HG02840 (cell line): ENCODE measurements around the gene EVX2.

ENCODE experiments used
- ATAC-seq: cut with Tn5 transposase; IDR thresholded peaks from one replicate; pipeline ENCODE4 v1.9.1; 2021; ENCODE audit warnings: mild to moderate bottlenecking, moderate library complexity, moderate number of reproducible peaks; ENCODE audit not compliant: unreplicated experiment, low FRiP score

Gene EVX2

DNA sequence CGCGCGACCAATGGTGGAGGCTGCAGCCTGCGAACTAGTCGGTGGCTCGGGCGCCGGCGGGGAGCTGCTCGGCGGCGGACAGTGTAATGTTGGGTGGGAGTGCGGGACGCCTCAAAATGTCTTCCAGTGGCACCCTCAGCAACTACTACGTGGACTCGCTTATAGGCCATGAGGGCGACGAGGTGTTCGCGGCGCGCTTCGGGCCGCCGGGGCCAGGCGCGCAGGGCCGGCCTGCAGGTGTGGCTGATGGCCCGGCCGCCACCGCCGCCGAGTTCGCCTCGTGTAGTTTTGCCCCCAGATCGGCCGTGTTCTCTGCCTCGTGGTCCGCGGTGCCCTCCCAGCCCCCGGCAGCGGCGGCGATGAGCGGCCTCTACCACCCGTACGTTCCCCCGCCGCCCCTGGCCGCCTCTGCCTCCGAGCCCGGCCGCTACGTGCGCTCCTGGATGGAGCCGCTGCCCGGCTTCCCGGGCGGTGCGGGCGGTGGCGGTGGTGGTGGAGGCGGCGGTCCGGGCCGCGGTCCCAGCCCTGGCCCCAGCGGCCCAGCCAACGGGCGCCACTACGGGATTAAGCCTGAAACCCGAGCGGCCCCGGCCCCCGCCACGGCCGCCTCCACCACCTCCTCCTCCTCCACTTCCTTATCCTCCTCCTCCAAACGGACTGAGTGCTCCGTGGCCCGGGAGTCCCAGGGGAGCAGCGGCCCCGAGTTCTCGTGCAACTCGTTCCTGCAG is 39.1 kb upstream of the EVX2 start, which contains the start of gene HOXD9:
TSS of gene HOXD9 (plus strand) at position 37 of the 728 bp plus-strand sequence. CDS start at position 87, 50 bp downstream.
- no peak for ATAC-seq

DNA sequence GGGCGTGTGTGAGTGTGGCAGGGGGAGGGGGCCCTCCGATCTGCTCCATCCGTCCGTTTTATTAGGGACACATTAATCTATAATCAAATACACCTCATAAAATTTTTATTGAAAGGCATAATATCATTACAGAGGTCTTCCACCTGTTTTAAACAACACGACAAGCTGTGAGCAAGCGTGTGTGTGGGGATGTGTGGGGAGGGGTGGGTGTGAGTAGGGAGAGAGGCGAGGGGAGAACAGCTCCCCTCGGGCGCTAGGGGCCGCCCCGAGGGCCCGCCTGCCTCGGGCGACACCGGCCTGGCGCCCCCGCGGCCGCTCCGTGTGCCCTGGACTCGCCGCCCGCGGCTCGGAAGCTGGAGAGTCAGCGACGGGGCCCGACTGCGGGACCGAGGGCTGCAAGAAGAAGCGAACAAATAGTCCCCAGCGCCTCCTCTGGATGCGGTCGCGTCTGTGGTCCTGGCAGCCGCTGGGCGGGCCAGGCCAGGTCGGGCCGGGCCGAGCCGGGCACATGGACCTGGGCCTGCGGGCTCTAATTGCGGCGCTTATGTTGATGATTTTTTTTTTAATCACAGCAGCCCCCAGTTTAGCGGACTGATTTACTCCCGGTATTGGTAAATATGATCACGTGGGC is 38.4 kb upstream of the EVX2 start:
- no peak for ATAC-seq

DNA sequence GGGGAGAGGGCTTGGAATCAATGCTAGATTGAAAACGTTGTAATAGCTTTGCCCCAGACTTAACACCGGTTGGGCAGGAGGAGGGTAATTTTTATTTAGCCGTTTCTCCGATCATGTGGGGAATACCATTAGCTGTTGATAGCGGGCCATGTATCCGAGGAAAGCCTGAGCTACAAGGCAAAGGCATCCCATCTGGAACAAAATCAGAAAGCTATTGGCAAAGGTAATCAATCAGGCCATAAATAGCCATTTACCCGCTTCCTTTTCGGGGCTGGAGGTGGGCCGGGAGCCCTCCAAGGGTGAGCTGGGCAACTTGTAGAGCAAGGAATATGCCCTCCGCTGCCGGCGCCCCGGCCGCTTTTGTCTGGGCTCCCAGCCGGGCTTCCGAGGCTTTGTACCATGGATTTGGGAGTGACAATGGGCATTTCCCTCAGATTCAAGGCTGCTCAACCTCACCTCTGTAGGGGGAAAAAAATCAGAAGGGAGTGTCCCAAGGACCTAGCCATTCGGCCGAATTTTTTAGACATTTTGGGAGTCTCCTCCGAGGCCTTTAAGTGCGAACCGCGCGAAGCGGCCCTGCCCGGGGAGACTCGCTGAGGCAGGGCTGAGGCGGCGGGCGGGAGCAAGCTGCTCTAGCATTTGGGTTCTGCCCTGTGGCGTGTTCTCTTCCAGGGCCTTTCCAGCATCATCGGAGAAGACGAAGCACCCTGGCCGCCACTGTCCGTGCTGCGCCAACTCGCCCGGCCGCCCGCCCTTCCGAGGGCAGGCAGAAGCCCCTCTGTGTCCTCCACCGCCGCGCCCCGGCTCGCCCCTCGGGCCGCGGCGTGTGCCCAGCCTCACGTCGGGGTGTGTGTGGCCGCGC is 37.7 kb upstream of the EVX2 start:
- ATAC-seq: no peak

DNA sequence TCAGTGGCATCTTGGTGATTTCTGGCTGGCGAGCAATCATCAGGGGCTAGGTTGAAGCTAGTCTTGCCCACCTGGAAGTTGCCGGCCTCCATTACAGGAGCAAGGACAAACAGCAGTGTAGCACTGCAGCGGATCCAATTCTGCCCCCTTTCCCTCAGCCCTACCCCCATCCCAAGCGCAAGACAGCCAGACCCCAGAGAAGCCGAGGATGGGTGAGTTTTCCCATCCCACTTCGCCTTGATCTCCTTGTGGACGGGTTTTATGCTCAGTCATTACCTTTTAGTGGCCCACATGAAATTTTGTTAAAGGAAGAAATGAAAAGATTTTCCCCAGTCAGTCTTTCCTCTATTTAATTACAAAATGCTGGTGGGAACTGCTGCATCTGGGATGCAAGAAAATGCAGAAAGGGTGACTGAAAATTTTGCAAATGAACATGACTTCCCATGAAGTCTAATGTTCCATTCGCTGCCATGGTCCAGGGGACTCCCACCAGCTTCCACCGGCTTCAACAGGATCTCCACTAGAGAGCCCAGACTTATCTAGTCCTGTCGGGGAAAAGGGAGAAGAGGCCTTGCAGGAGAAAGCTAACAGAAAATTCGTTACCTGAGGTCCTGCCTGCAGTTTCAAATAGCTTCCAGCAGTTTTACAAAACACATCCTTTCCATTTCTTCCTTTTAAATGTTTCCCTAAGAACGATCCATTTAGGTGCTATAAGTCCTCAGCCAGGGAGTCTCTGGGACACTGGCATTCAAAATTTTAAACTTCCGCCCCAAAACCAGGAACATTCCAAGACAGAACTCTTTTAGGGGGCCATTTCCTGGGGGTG is 36.8 kb upstream of the EVX2 start:
- ATAC-seq: no peak

DNA sequence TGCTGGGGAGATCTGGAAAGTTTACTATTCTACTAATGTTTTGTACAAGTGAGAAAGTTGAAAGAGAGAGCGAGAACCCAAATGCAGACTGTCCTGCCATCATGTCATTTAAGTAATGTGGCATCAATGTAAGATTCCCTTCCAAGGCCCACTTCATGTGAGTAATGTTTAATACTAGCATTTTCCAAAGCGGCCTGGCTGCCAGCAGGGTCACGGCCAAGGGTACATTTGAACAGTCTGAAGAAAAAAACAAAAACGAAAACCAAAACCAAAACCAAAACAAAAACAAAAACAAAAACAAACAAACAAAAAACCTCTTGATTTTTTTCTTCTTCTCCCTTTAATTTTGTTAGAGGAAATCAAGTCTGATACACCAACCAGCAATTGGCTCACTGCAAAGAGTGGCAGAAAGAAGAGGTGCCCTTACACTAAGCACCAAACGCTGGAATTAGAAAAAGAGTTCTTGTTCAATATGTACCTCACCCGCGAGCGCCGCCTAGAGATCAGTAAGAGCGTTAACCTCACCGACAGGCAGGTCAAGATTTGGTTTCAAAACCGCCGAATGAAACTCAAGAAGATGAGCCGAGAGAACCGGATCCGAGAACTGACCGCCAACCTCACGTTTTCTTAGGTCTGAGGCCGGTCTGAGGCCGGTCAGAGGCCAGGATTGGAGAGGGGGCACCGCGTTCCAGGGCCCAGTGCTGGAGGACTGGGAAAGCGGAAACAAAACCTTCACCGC is 35.0 kb upstream of the EVX2 start:
- ATAC-seq: no peak

DNA sequence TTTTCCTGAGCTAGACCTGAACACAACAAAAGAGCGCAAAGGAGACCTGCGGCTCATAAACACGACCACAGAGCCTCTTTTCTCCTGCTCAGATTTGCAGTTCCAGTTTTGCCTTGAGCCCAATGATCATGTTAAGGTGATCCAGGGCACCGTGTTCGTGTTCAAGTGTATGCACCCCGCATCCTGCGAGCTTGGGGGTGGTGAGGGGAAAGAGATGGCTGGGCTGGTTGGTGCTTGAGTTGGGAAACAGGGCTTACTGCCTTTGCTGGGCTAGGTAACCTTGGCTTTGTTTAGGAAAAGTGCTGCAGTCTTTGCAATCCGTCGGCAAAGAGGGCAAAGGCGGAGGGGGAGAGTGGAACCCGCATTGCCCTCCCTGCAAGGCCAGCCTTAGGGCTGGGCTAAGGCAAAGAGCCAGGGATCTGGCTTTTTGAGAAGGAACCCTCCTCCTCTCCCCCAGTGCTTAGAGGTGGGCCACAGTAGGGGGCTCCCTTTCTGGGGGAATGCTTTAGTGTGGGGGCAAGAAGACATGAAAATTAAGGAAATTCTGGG is 34.1 kb upstream of the EVX2 start:
- ATAC-seq: no peak

DNA sequence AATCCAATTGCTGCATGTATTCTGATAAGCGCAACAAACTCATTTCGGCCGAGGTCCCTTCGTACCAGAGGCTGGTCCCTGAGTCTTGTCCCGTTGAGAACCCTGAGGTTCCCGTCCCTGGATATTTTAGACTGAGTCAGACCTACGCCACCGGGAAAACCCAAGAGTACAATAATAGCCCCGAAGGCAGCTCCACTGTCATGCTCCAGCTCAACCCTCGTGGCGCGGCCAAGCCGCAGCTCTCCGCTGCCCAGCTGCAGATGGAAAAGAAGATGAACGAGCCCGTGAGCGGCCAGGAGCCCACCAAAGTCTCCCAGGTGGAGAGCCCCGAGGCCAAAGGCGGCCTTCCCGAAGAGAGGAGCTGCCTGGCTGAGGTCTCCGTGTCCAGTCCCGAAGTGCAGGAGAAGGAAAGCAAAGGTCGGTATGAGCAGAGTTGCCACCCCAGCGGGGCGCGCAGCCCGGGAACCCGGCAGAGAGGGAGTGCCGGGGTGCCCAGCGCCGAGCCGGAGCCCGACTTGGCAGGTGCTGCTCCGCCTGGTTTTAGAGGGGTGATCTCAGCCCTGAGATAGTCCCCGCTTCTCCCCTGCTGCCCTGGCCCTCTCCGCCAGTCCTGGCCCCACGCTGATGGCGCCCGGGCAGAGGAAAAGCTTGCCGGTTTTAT is 33.5 kb upstream of the EVX2 start:
- ATAC-seq: no peak

DNA sequence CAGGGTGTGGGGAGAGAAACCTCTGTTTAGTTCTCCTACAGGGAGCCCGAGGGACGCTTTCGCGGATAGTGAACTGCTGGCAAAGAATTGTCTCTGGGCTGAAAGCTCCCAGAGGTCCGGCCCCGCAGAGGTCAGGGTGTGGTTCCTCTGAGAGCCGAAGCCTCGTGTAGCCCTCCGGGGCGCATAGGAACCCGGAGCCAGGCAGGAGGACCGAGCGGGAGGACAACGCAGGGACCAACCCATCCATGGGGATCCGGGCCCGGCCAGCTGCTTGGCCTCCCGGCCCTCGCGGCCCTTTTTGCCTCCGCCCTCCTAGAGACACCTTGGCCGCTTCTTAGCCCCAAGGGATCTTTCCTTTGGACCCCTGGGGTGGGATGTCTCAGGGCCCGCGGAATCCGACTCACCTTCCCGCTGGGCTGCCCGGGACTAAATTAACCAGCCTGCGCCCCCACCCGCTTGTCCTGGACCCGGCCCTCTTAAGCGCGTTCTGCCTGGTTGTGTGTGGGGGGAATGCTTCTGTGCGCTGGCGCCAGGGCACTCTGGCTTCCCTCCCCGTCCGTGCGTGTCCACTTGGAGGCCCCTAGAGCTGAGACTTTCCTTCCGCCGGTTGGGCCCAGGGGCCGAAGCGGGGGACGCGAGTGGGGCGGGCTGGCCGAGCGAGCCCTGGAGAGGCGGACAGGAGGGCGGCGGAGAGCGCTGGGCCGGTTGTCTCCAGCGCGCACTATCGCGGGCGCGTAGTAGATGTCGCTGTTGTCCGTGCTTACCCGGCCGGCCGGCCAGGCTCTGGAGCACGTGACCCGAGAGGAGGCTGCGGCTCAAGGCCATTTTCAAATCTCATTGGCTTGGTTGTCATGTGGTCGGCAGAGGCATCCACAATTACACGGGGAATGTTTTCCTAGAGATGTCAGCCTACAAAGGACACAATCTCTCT is 32.4 kb upstream of the EVX2 start, which contains the start of gene HOXD10:
TSS of gene HOXD10 (plus strand) at position 896 of the 931 bp plus-strand sequence. CDS start 56 bp downstream, outside the sequence.
- ATAC-seq: no peak

DNA sequence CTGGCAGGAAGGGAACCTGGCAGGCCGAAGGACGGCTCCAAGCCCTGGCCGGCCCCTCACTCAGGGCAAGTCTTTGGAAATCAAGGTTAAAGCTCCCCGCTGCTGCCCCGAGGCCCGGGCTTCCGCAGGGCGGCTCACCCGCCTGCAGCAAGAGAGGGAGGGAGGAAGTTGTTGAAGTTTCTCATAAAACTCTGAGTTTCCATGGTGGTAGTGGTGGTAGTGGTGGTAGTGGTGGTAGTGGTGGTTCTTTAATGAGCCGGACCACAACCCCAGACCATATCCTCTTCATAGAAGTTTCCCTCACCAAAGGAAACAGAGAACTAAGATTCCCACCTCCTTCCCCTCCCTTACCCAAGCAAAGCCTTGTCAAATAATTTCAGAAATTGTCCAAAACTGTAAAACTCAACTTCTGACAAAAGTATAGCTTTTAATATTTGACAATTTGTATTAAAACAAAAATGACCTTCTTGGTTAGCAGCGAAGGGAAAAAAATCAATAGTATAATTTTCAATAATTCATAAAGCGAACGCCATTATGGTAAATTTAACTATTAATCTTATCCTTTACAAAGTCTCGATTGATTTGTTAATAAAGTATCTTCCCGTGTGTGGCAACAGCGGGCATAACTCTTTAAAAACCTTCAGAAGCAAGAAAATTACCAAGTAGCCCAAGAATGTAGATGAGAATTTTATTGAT is 31.3 kb upstream of the EVX2 start:
- no peak for ATAC-seq

DNA sequence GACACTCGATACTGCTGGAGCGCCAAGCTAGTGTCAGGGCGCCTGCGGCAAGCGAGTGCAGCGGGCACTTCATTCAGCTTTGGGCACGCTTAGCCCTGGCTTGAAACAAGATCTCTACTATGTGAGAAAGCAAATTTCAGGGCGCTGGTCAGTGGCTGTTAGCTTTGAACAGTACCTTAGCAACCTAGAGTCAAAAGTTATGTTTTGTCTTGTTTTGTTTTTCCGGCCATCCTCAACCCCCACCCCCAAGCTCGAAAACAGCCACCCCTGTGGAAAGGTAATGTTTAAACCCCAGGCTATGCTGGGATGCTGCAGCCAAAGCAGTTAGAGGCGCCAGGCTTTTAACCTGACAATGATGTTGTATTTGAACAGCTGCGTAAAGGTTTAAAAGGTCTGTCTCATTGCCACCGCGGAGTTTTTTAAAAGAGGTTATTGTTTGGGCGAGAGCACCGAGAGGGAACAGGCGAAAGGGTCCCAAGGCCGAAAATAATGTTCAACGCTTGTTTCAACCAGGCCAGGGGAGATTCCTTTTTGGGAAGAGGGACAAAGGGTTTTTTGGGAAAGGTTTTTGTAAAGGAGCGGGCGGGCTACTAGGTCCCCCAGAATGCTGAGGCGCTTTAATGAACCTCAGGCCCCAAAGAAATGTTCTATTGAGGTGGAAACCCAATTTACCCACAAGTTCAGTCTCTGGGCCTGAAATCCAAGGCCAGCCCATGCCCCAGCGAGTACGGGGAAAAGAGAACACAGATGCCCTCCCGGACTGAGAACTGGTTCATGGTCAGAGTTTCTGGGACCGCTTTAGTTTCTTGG is 30.6 kb upstream of the EVX2 start:
- no peak for ATAC-seq

DNA sequence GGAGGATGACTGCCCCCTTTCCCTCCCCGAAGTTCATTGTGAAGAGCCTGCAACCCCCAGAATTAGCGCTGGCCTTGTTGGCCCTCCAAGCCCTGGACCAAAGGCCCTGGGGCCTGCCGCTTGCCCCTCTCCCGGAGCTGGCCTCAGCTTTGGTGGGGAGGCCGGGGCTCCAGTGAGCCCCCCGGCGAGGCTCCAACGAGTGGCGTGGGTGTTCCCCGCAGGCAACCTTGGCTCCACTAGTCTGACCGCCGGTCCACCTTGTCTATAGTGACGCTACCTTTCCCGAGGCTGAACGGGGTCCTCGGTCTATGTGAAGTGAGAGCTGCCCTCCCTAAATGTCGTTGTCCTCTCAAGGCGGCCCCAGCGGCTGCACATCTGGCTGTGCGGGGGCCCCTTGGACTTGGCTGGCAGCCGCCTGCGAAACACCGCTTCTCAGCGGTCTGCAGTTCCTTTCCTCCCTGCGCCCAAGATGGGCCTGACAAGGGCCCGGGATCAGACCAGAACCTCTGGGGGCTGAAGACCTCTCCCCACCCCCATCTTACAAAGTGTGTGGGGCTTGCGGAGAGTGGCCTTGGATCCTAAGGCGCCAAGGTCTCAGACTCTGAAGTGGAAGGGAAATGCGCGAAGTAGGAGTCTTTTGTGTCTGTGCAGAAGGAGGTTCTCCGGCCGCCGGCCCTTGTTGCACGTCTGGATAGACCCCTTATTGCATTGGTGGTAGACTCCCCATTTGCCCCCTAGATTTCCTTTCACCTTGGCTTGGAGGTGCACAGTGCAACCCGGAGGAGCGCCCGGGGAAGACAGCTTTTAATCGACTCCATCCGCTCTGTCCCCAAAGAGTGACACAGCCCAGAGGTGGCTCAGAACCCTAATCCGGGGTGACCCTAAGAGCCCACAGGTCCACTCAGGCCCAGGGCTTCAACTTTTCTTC is 28.9 kb upstream of the EVX2 start:
- ATAC-seq: no peak

DNA sequence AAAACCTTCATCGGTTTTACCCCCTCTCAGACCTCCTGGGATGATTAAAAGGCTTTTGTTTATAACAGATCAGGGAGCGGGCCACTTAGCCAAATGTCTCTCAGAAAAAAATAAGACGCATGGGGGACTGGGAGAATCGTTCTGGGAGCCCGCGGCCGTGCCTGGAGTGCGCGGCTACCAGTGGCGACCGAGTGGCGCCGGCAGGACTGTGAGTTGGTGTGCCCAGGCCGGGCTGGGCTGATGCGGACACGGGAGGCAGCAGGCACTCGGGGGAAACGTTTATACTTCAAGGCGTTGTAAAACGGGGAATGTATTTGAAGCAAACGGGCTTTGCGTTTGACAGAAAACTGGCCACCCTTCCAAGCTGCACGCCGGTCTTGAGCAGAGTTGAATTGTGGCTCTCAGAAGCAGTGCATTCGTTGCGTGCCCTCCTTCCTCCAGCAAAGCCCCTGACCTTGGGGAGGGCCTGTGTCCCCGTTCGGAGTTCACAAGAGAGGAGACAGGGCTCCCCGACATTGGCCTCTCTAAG is 28.1 kb upstream of the EVX2 start:
- no peak for ATAC-seq

DNA sequence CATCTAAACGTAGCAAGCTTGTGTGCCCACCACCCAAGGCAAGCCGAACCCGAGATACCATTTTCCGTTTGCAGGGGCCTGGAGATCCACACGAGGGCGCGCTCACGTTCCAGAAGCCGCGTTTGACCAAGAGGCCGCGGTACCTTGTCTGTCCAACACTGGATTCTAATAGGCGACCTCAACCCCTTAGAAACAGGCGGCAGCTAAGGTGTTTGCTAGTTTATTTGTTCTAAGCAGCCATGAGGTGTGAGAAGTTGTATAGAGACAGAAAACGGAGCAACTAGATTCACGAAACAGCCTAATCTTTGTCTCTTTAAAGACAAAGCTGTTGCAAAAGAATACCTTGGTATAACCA is 27.5 kb upstream of the EVX2 start:
- ATAC-seq: no peak

DNA sequence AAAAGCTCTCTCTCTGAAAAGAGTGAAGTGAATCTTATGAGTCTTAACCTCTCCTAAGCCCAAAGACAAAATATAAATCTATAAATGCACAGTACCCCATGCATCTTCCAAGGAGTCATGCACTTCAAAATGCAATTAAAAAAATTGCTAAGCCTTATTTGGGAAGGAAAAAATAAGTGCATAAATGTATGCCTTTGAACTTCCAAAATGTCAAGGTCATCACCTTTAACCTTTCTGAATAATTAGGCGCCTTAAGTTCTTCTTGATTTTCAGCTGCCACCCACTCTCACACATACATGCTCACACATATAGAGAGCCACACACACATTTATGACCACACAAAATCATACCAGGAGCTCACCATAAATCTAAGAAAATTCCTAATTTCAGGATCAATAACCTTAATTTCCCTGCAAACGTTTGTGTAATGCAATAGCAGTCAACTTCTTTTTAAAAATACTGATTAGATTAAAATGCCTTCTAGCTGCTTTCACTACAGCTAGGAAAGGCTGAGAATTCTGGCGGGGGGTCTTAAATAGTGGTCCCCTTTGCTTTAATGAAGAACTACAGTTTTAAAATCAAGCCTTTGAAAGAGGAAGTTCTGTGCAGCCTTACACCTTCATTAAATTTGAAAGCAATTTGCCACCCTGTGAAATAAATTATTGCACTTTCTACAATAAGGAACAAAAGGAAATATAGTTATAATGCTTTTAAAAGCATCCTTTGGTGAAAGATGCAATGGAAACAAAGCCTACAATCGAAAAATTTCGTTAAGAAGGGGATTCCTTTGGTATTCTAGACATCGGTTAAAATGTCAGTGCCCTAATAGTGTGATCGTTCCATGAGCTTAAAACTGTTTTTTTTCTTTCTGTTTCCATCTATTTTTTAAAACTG is 26.9 kb upstream of the EVX2 start:
- ATAC-seq: no peak
